Activated CD8-positive, alpha-beta memory T cell treated with anti-CD3 and anti-CD28 coated beads, Interleukin-2, amount 10 ng/mL, durations not matched to agents 7 days and 5 days (primary cell): ENCODE data around the gene CRYGB. TPM values are rescaled to one million over a fixed set of nuclear protein-coding genes. Genes with fewer than 3 reads are reported as not detected.
"Not testable (repeated sequence)": the region's sequence is repeated elsewhere in the genome, so short reads cannot be mapped to it uniquely, and the experiment has no call there.

Source experiments
- ATAC-seq: fragments of 150-1000 bp; cut with Tn5 transposase; one replicate; pipeline ENCODE4 v1.10.0; 2021; ENCODE audit warnings: moderate library complexity
- CTCF ChIA-PET: fragments of 350-600 bp; sonication (Branson Sonifier 250); formaldehyde crosslinking; loops from one replicate; lab custom pipeline; 2021; ENCODE audit warnings: antibody characterized with exemption; lab: Charles Lee
- DNase-seq: peaks from one replicate; pipeline ENCODE4 v3.0.0-alpha.2; 2020
- H3K27ac Mint-ChIP-seq: one replicate; pipeline ENCODE4 v1.8.0; 2021; ENCODE audit warnings: mild to moderate bottlenecking, mixed read lengths
- H3K27me3 Mint-ChIP-seq: one replicate; pipeline ENCODE4 v1.8.0; 2021; ENCODE audit warnings: mixed read lengths
- H3K36me3 Mint-ChIP-seq: one replicate; pipeline ENCODE4 v1.8.0; 2021; ENCODE audit warnings: mild to moderate bottlenecking, mixed read lengths
- H3K4me1 Mint-ChIP-seq: one replicate; pipeline ENCODE4 v1.8.0; 2021; ENCODE audit warnings: mixed read lengths
- H3K4me3 Mint-ChIP-seq: one replicate; pipeline ENCODE4 v1.8.0; 2021; ENCODE audit warnings: mild to moderate bottlenecking, moderate library complexity, mixed read lengths
- H3K9me3 Mint-ChIP-seq: one replicate; pipeline ENCODE4 v1.8.0; 2022; ENCODE audit warnings: low read depth, mixed read lengths
- total RNA-seq, 2 experiments: library from RNA; stranded (reverse); gene quantifications; one replicate each; pipeline ENCODE4 v1.2.3, GENCODE V29; 2021

Gene CRYGB
- total RNA-seq, 2 experiments from 2014 or later = not detected

GRCh38 chr2:208124013-208124715, 21.8 kb downstream of the CRYGB start, which contains the start of gene CRYGD:
CRYGD (minus strand) TSS chr2:208124524; CDS start chr2:208124473, 51 bp downstream.
- H3K36me3 Mint-ChIP-seq, H3K9me3 Mint-ChIP-seq, DNase-seq, H3K4me1 Mint-ChIP-seq, H3K27ac Mint-ChIP-seq, CTCF ChIA-PET: not testable (repeated sequence)
- Mint-ChIP-seq H3K4me3 (peak within 1 kb of the TSS; percentile 28), H3K27me3 (peaks cover 37% of the 10 kb centered on the region)
- peak; percentile 53 for ATAC-seq

- ATAC-seq (no peak), DNase-seq (no peak)
- Mint-ChIP-seq H3K9me3 (no peaks in the 10 kb centered on the region), H3K4me3 (no peak overlapping the region), H3K4me1 (peaks cover 7% of the 10 kb centered on the region), H3K27me3 (peaks cover 34% of the 10 kb centered on the region), H3K27ac (no peak overlapping the region), H3K36me3 (no peaks in the 10 kb centered on the region)
- CTCF ChIA-PET = no interaction called here
Observed at GRCh38 chr2:208122248-208122647, 23.7 kb downstream of the CRYGB start.

GRCh38 chr2:208118918-208119317, 27.0 kb downstream of the CRYGB start:
- Mint-ChIP-seq H3K36me3 (no peaks in the 10 kb centered on the region), H3K27ac (no peak overlapping the region), H3K4me1 (peaks cover 3% of the 10 kb centered on the region), H3K27me3 (peaks cover 9% of the 10 kb centered on the region), H3K9me3 (no peaks in the 10 kb centered on the region), H3K4me3 (no peak overlapping the region)
- CTCF ChIA-PET = no interaction called here
- no peak for ATAC-seq
- no peak for DNase-seq

- H3K9me3 Mint-ChIP-seq, H3K4me1 Mint-ChIP-seq, H3K4me3 Mint-ChIP-seq, DNase-seq, CTCF ChIA-PET, ATAC-seq, H3K27ac Mint-ChIP-seq, H3K36me3 Mint-ChIP-seq: not testable (repeated sequence)
- H3K27me3 Mint-ChIP-seq = peaks cover 17% of the 10 kb centered on the region
Observed at GRCh38 chr2:208117390-208117789, 28.6 kb downstream of the CRYGB start.

GRCh38 chr2:208112969-208113368, 33.0 kb downstream of the CRYGB start:
- H3K9me3 Mint-ChIP-seq = no peaks in the 10 kb centered on the region
- H3K4me3 Mint-ChIP-seq = no peak overlapping the region
- CTCF ChIA-PET = interaction anchor here (1.1 kb wide), 1 partner anchor 11 kb away, joined by 3 read pairs; no protein-coding TSS in a partner anchor
- no peak for DNase-seq
- no peak overlapping the region for H3K27ac Mint-ChIP-seq
- no peaks in the 10 kb centered on the region for H3K4me1 Mint-ChIP-seq
- H3K36me3 Mint-ChIP-seq = no peaks in the 10 kb centered on the region
- peaks cover 19% of the 10 kb centered on the region for H3K27me3 Mint-ChIP-seq
- no peak for ATAC-seq

GRCh38 chr2:208112273-208112745, 33.6 kb downstream of the CRYGB start:
- H3K36me3 Mint-ChIP-seq, H3K27ac Mint-ChIP-seq, CTCF ChIA-PET, H3K9me3 Mint-ChIP-seq, H3K4me3 Mint-ChIP-seq, ATAC-seq, H3K4me1 Mint-ChIP-seq, DNase-seq: not testable (repeated sequence)
- peaks cover 19% of the 10 kb centered on the region for H3K27me3 Mint-ChIP-seq

- Mint-ChIP-seq H3K9me3 (no peaks in the 10 kb centered on the region), H3K4me3 (no peak overlapping the region), H3K27me3 (peaks cover 12% of the 10 kb centered on the region), H3K27ac (no peak overlapping the region), H3K4me1 (peaks cover 16% of the 10 kb centered on the region), H3K36me3 (no peaks in the 10 kb centered on the region)
- no peak for ATAC-seq
- CTCF ChIA-PET = interaction anchor here (2.2 to 3.6 kb wide), 2 partner anchors 148 to 150 kb away, joined by 4 to 13 read pairs; partner anchors contain the start of gene IDH1
- DNase-seq = no peak
Observed at GRCh38 chr2:208103616-208104015, 42.3 kb downstream of the CRYGB start.

GRCh38 chr2:208101716-208102631, 44.0 kb downstream of the CRYGB start:
- no peaks in the 10 kb centered on the region for H3K9me3 Mint-ChIP-seq
- CTCF ChIA-PET = interaction anchor here (0.8 to 3.6 kb wide), 9 partner anchors 11 to 154 kb away, joined by 3 to 13 read pairs (median 4); partner anchors contain the start of gene IDH1
- H3K27me3 Mint-ChIP-seq = peaks cover 14% of the 10 kb centered on the region
- H3K36me3 Mint-ChIP-seq = no peaks in the 10 kb centered on the region
- no peak overlapping the region for H3K4me3 Mint-ChIP-seq
- peak; percentile 16 for ATAC-seq
- peaks cover 16% of the 10 kb centered on the region for H3K4me1 Mint-ChIP-seq
- no peak overlapping the region for H3K27ac Mint-ChIP-seq
- no peak for DNase-seq

GRCh38 chr2:208099682-208100470, 46.1 kb downstream of the CRYGB start:
- DNase-seq (no peak), ATAC-seq (no peak)
- Mint-ChIP-seq H3K9me3 (no peaks in the 10 kb centered on the region), H3K36me3 (no peaks in the 10 kb centered on the region), H3K4me1 (peaks cover 16% of the 10 kb centered on the region), H3K4me3 (no peak overlapping the region), H3K27ac (no peak overlapping the region), H3K27me3 (peaks cover 14% of the 10 kb centered on the region)
- CTCF ChIA-PET = no interaction called here

- H3K4me3 Mint-ChIP-seq, H3K27me3 Mint-ChIP-seq, H3K27ac Mint-ChIP-seq, DNase-seq, ATAC-seq, H3K36me3 Mint-ChIP-seq, H3K9me3 Mint-ChIP-seq, CTCF ChIA-PET: not testable (repeated sequence)
- peaks cover 16% of the 10 kb centered on the region for H3K4me1 Mint-ChIP-seq
Observed at GRCh38 chr2:208098701-208099100, 47.3 kb downstream of the CRYGB start.

GRCh38 chr2:208098267-208098666, 47.7 kb downstream of the CRYGB start:
- ATAC-seq (no peak), DNase-seq (no peak)
- H3K27me3 Mint-ChIP-seq = peaks cover 8% of the 10 kb centered on the region
- H3K4me3 Mint-ChIP-seq = no peak overlapping the region
- CTCF ChIA-PET = no interaction called here
- peaks cover 16% of the 10 kb centered on the region for H3K4me1 Mint-ChIP-seq
- no peaks in the 10 kb centered on the region for H3K36me3 Mint-ChIP-seq
- H3K27ac Mint-ChIP-seq = no peak overlapping the region
- no peaks in the 10 kb centered on the region for H3K9me3 Mint-ChIP-seq

GRCh38 chr2:208097801-208098200, 48.2 kb downstream of the CRYGB start:
- peaks cover 8% of the 10 kb centered on the region for H3K27me3 Mint-ChIP-seq
- no peak for DNase-seq
- no peak overlapping the region for H3K4me3 Mint-ChIP-seq
- no peaks in the 10 kb centered on the region for H3K9me3 Mint-ChIP-seq
- CTCF ChIA-PET = no interaction called here
- H3K4me1 Mint-ChIP-seq = peaks cover 16% of the 10 kb centered on the region
- H3K36me3 Mint-ChIP-seq = no peaks in the 10 kb centered on the region
- no peak for ATAC-seq
- no peak overlapping the region for H3K27ac Mint-ChIP-seq

GRCh38 chr2:208097313-208097712, 48.6 kb downstream of the CRYGB start:
- Mint-ChIP-seq H3K4me1 (peaks cover 16% of the 10 kb centered on the region), H3K27me3 (peaks cover 8% of the 10 kb centered on the region), H3K9me3 (no peaks in the 10 kb centered on the region), H3K4me3 (no peak overlapping the region), H3K27ac (no peak overlapping the region), H3K36me3 (no peaks in the 10 kb centered on the region)
- DNase-seq (no peak), ATAC-seq (no peak)
- CTCF ChIA-PET = no interaction called here
